Esophagus mucosa (tissue), 1 donor: ENCODE results near the gene EMILIN2. TPM values are rescaled to one million over a fixed set of nuclear protein-coding genes. Genes with fewer than 3 reads are reported as not detected.
"Not testable (repeated sequence)": the region's sequence is repeated elsewhere in the genome, so short reads cannot be mapped to it uniquely, and the experiment has no call there.

Source experiments
- ATAC-seq: fragments of 200-7000 bp; cut with Tn5 transposase; one replicate; pipeline ENCODE4 v1.9.1; 2020
- total RNA-seq: library from RNA; stranded (reverse); gene quantifications from one replicate; pipeline ENCODE4 v1.2.4, GENCODE V29; 2023
- donor health status: DM: yes; HTN: yes; CAD: no.

EMILIN2 gene
- total RNA-seq, 1 donor from 2014 or later: 1.4 TPM

DNA sequence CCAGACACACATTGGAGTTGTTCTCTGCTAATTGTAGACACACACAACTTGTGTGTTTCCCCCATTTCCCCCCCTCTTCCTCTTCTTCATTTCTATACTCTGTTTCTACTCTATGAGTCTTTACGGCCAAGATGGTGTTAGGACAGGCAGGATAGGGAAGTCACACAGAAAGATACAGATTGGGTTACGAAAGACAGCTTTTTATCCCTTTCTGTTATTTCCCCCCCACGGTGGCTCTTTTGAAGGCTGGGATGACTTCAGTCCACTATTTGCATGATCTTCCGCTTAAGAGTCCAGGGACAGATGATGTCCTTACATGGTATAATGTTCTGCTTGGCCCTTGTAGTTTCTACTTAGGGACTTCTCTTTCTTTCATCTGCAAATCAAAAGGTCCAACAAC, 1.6 kb upstream of the EMILIN2 start:
- no peak for ATAC-seq

DNA sequence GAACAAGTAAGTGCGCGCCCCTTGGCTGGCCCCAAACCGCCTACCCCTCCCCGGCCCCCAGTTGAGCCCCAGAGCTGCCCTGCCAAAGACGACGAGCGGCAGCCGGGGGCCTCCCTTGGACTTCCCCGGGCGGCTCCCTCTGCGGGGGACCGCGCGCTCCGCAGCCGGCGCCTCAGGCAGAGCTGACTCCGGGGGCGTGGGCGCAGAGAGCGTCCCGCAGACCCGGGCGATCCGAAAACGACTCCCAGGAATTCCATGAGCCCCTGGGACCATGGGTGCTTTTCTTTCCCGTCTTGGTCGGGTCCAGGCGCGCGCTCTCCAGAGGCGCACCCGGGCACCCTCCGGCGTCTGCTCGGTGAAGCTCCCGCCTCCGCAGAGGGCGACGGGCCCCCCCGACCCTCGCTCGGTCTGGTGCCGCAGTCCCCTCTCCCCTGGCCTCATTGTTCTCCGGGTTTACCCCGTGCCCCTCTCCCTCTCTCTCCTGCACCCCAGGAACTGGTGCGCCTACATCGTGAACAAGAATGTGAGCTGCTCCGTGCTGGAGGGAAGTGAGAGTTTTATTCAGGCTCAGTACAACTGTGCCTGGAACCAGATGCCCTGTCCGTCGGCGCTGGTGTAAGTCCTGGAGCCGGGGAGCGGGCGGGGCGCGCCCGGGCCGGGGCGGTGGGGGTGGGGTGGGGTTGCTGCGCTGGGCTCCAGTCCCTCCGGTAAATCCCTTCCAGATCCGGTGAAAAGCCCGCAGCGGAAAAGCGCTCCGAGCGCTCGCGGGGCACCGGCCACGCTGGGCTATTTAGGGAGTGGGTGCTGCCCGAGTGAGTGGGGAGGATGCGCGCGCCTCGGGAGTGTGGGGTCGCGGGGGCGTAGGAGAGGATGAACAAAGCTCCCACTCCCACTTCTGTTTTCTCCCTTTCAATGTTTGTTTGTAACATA, 776 bp downstream of the EMILIN2 start:
- ATAC-seq: peak; percentile 17

DNA sequence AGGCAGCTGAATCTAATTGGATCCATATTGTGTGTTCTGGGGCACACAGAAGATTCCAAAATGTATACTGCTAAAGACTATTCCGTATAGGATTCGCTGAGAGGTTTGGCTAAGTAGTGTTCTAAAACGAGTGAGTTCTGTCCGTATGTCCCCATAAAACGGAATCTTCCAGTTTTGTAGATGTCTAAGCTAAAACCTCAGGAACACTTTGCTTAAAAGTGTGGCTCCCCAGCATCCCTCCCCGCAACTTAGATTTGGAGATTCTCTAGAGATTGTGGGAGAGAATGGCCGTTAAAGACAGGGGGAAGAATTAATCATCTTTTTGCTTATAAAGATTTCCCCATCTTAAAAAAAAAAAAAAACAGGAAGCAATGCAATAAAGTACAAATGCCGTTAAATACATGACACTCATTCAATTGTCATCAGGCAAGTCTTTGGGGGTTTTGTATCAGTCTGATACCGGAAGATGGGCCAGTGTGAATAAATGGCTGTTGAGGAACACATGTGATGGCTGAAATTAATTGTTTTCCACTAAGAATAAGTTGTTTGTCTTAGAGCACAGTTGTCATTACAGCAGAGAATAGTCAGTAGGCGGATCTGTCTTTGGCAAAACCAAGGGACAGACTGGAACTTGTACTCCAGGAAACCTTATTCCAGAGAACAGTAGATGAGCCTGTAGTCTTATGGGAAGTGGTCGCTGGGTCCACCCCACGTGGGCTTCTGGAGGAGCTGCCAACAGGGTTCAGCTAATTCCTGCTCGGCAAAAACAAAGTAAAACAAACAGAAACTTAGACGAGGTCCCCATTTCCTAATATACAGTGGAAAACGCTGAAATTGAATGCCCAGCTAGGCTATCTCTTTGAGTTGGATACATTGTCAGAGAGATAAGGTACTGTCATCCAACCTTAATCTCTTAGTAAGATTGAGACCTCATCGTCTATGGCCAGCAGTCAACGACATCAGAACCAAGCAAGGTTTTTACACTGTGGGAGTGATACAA, 1.7 kb downstream of the EMILIN2 start:
- no peak for ATAC-seq

DNA sequence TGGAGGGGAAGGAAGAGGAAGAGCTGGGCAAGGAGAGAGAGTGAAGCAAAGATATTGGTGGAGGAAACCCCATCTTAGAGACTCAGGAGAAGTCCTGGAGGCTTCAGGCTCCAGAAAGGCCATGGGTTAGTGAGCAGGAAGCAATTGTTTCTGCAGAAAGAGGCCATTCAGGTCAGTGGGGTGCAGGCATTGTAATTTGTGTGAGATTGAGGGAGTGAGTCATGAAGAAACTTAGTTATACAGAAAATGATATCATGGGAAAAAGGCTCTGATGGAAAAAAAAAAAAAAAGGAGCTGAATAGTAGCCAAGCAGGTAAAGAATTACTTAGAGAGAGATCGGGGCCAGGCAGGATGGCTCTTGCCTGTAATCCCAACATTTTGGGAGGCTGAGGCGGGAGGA, 4.0 kb downstream of the EMILIN2 start:
- no peak for ATAC-seq

DNA sequence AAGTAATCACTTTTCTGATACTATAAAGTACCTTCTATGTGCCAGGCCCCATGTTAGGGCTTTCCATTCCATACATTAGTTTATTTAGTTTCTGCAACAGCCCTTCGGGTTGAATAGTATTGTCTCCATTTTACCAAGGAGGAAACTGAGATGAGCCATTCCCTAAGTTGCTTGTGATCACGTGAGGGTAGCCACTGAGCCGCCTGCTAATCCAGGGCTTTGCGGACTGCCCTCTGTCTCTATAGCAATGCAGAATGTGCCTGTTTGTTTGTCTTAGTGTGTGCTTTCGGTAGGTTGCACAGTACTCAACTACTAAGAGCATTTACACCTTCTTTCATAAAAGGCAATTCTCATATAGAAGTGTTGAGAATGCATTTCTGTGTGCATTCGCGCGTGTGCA, 5.0 kb downstream of the EMILIN2 start:
- ATAC-seq: no peak

DNA sequence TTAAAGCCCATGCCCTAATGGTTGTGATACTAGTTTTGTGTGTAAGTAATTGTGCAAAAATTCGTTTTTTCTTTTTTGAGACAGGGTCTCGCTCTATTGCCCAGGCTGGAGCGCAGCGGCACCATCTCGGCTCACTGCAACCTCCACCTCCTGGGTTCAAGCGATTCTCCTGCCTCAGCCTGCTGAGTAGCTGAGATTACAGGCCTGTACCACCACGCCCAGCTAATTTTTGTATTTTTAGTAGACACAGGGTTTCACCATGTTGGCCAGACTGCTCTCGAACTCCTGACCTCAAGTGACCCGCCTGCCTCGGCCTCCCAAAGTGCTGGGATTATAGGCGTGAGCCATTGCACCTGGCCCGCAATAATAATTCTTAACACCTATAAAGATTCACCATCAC, 5.7 kb downstream of the EMILIN2 start:
- ATAC-seq: not testable (repeated sequence)

DNA sequence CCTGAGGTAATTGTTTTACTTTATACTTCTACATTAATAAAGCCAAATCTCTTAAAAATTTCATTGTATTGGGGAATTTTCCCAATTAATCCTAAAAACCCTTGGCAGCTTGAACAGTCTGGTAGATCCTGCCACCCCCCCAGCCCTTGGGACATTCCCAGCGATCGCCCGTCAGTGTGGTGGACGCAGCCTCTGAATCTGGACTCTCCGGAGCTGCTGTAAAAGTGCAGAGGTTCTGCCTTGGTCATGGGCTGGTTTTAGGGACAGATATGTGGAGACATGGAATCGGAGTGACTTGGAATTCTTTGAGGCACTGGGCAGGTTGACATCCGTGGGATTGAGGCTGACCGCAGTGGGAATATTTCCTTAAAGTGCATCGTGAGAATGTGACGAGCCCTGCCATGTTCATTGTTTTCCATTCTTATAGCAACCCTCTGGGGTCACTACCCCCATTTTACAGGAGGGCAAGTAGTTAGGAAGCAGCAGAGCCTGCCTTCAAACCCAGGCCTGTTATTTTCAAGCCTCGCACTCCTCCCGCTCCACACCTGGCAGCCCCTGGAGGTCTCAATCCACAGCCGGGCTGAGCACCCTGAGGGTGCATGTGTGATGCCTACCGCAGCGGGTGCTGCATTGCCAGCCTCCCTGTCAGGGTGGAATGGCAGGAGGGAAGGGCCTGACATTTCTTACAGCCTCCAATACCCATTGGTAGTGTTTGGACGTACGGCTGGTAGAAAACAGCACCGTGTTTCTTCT, 6.5 kb downstream of the EMILIN2 start:
- ATAC-seq: no peak

DNA sequence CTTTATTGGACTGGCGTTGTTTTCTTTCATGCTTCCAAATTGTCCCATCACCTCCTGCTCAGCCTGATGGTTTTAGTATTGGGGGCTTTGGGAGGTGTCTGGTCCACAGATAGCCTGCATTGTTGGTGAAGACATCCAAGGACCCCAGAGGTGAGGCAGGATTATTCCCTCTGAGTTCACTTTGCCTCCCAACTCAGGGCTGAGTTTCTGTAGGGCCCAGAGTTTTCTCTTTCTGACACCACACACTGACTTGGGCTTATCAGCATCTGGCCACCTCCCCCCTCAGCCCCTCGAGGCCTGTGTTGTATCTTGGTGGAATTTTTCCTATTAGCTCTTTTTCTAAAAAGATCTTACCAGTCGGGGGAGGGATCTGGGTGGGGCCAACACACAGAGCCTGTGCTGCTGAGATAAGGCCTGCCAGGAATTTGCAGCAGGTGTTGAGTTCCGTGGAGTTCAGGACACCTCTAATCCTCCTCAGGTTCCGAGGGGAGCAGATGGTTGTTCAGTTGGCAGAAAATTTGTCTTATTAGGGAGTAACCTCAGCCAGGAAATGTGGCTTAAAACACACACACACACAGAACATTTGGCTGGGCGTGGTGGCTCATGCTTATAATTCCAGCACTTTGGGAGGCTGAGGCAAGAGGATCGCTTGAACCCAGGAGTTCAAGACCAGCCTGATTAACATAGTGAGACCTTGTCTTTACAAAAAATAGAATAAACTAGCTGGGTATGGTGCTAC, 7.3 kb downstream of the EMILIN2 start:
- ATAC-seq: no peak

DNA sequence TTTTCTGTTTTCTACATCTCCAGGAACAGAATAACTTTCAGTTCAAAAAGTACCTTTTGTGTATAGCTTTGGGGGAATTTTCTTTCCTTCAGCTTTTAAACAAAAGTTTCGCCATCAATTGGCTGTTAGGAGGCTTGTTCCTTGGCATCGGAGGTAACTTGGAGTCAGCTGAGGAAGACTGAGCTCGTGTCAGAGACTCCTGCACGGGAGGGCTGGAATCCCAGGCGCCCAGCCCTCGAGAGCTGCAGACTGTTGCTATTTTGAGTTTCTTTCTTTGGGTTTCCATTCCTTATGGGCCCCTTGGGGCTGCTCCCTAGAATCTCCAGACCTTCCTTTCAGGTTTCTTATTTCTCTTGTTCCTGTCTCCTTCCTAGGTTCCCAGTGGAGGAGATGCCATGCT, 8.1 kb downstream of the EMILIN2 start:
- ATAC-seq: no peak

DNA sequence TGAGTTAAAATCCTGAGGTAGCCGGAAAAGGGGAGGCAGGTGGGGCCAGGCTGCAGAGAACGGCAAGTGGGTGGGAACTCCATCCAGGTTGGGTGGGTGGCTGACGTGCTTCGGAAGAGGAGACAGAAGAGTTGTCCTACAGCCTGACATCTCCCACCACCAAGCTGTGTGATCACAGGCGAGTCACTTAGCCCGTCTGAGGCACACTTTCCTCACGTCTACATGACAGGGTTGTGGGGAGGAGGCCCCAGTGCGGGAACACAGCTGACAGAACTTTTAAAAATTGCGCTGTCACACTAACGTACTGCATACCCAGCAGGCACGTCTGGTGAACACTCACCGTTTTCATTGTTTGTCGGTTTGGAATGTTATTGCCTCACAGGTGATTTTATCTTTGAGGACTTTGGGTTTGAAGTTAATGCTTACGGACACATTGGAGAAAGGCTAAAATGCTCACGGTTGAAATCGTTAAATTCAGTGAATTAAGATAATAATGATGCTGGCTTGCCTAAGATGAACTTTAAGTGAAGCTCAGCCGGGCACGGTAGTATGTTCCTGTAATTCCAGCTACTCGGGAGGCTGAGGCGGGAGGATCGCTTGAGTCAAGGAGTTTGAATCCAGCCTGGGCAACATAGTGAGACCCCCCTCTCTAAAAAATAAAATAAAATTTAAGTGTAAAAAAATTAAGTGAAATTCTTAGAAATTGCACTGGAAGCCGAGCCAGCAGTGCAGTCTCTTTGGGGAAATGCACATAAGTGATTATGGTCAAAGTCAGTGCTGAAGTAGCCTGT, 8.9 kb downstream of the EMILIN2 start:
- peak; percentile 49 for ATAC-seq

DNA sequence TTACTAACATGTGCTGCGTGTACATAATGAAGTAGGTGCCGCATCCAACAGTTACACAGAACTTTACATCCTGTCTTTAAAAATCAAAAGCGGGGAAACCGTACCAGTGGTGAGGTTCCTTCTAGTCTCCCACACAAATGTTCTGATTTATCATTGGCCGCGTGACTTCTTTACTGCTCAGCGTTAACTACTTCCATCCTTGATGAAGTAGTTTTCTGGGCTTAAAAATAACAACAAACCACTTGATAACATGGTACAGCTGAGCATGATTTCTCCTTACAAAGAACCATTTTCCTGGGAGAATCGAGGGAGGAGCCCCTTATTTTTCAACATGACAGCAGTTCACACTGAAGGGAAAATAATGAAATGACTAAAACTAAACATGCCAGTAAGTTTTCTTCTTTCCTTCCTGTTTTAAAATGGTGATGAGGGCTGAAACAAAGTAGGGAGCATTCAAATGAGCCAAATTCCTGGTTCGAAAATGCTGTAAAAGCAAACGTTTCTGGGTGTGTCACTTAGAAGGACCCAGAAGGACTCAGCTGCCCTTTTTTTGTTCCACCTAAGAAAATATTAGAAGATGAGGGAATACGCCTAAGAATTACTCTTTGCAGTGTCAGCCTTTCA, 9.9 kb downstream of the EMILIN2 start:
- ATAC-seq: no peak

DNA sequence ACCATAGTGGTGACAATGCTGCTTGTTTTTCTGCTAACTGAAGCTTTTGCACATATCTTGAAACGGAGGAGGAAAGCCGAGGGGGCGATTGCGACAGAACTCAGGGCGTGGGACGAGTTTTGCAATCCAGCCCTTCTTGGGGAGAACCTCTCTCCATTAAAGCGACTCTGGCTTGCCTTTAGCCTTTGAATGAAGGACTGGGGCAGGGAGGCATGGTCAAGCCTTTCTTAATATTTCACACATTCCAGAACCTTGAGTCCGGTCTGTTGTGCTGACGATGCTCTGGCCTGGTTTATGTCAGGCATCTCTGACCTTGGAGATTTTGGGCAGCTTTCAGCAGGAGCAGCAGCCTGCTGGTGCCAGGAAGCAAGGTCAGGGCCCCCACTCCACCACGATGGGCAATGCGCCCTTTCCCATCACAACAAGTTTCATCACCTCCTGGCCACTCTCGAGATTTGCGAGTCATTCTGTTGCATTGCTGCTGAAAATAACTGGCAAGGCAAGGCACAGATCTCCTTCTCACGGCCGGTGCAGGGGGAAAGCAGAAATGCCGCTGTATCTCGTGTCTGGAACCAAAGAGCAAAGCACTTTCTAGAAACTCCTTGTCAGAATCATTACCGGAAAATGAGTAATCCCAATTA, 10.8 kb downstream of the EMILIN2 start:
- ATAC-seq: peak; percentile 25

DNA sequence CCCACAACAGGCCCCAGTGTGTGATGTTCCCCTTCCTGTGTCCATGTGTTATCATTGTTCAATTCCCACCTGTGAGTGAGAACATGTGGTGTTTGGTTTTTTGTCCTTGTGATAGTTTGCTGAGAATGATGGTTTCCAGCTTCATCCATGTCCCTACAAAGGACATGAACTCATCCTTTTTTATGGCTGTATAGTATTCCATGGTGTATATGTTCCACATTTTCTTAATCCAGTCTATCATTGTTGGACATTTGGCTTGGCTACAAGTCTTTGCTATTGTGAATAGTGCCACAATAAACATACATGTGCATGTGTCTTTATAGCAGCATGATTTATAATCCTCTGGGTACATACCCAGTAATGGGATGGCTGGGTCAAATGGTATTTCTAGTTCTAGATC, 13.6 kb downstream of the EMILIN2 start:
- not testable (repeated sequence) for ATAC-seq

DNA sequence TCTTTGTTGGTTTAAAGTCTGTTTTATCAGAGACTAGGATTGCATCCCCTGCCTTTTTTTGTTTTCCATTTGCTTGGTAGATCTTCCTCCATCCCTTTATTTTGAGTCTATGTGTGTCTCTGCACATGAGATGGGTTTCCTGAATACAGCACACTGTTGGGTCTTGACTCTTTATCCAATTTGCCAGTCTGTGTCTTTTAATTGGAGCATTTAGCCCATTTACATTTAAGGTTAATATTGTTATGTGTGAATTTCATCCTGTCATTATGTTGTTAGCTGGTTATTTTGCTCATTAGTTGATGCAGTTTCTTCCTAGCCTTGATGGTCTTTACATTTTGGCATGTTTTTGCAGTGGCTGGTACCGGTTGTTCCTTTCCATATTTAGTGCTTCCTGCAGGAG, 17.2 kb downstream of the EMILIN2 start:
- not testable (repeated sequence) for ATAC-seq

DNA sequence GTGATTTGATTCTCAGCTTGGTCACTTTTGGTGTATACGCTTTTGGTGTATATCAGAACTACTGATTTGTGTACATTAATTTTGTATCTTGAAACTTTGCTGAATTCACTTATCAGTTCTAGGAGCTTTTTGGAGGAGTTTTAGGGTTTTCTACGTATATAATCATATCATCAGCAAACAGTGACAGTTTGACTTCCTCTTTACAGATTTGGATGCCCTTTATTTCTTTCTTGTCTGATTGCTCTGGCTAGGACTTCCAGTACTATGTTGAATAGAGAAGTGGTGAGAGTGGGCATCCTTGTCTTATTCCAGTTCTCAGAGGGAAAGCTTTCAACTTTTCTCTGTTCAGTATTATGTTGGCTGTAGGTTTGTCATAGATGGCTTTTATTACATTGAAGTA, 19.7 kb downstream of the EMILIN2 start:
- ATAC-seq: not testable (repeated sequence)

DNA sequence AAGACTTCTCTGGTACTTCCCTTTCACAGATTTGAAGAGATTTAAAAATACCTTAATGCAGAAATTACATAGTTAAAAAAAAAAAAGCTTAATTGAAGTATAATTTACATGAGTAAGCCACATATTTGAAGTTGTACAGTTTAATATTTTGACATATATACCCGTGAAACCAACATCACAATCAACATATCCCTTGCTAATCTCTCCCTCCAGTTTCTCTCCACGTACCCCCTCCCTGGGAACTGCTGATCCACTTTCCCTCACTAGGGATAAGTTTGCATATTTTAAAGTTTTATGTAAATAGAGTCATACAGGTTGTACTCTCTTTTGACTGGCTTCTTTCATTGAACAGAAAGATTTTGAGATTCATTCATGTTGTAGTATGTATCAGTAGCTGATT, 22.4 kb downstream of the EMILIN2 start:
- ATAC-seq: no peak

DNA sequence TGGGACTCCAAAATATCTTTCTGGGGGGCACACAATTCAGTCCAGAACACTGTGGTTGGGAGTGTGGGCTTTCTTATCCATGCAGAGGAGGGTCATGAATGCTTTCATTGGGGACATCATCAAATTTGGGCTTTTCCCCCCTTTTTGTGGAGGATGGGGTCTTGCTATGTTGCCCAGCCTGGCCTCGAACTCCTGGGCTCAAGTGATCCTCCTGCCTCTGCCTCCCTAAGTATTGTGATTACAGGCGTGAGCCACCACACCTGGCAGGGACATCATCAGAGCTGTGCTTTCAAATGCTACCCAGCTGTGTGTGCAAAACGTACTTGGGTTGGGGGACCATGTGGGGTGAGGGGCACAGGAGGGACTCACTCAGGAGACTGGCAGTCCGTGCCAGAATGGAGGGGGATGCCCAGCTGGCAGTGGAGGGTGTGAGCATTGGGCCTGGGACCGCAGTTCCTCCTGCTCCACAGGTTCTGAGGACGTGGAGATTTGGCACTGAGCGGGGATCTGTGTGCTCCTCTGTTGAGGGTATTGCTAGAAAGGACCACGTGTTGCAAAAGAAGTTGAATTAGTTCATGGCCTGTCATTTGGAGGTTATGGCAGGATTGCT, 24.4 kb downstream of the EMILIN2 start:
- no peak for ATAC-seq

DNA sequence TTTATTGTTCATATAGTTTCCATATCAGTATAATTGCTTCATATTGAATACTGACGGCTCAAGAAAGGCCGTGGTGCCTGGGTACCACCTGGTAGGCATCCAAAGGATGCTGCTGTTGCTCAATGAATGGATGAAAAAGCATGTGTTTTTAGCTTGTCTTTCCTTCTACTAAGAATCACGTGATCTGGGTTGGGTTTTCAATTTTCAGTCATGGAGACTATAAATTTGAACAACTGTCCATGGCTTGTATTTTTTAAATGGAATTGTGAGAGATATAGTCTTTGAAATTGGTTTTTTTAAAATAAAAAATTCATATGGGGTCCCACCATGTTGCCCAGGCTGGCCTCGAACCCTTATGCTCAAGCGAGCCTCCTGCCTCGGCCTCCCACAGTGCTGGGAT, 25.3 kb downstream of the EMILIN2 start:
- no peak for ATAC-seq

DNA sequence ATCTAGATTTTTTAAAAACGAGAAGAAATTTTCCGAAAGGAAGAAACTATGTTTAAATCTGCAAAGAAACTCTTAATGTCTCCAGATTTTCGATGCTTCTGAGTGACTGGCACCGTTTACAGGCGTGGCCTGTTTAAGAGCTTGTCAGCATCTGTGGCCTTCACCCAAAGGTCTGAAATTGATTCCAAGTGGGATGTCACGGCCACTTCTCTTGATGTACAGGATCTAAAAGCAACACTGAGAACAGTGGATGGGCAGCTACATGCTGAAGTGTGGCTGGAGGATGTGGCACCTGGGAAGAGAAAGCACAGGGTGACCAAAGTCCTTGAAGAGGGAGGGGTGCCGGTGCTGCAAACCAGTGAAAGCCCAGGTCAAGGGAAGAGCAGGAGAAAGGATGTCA, 28.0 kb downstream of the EMILIN2 start:
- no peak for ATAC-seq
